H9 (cell line): Measurements from ENCODE around the gene TRAK1. TPM values are rescaled to one million over a fixed set of nuclear protein-coding genes. Genes with fewer than 3 reads are reported as not detected.

Experiments used
- DNase-seq: peaks from one replicate; pipeline ENCODE4 v3.0.0-alpha.2; 2017
- H2AFZ ChIP-seq: one replicate; pipeline ENCODE4 v1.6.1; 2013; ENCODE audit warnings: mild to moderate bottlenecking, low read length, control low read depth, moderate library complexity
- H2AK5ac ChIP-seq: 2 replicates; pipeline ENCODE4 v1.6.1; 2013; ENCODE audit warnings: low read length, control low read depth, mixed read lengths; ENCODE audit not compliant: insufficient read length
- H2BK120ac ChIP-seq: one replicate; pipeline ENCODE4 v1.6.1; 2013; ENCODE audit warnings: low read depth, mild to moderate bottlenecking, low read length, control low read depth, inconsistent platforms; ENCODE audit not compliant: poor library complexity, severe bottlenecking
- H2BK12ac ChIP-seq: 2 replicates; pipeline ENCODE4 v1.6.1; 2013; ENCODE audit warnings: low read length, control low read depth, mixed read lengths, low read depth; ENCODE audit not compliant: insufficient read length
- H2BK15ac ChIP-seq: 2 replicates; pipeline ENCODE4 v1.6.1; 2013; ENCODE audit warnings: low read depth, low read length, control low read depth
- H2BK20ac ChIP-seq: one replicate; pipeline ENCODE4 v1.6.1; 2013; ENCODE audit warnings: low read depth, mild to moderate bottlenecking, low read length, control low read depth, inconsistent platforms; ENCODE audit not compliant: poor library complexity, severe bottlenecking
- H2BK5ac ChIP-seq: 2 replicates; pipeline ENCODE4 v1.6.1; 2013; ENCODE audit warnings: low read length, control low read depth, mixed read lengths; ENCODE audit not compliant: insufficient read length
- H3K14ac ChIP-seq: 2 replicates; pipeline ENCODE4 v1.6.1; 2013; ENCODE audit warnings: low read length, control low read depth; ENCODE audit not compliant: insufficient read depth
- H3K18ac ChIP-seq: 2 replicates; pipeline ENCODE4 v1.6.1; 2013; ENCODE audit warnings: low read depth, mild to moderate bottlenecking, mixed read lengths, low read length, control low read depth; ENCODE audit not compliant: insufficient read length
- H3K23ac ChIP-seq: 2 replicates; pipeline ENCODE4 v1.6.1; 2013; ENCODE audit warnings: low read length, control low read depth, mixed read lengths, low read depth; ENCODE audit not compliant: insufficient read length
- H3K23me2 ChIP-seq: 2 replicates; pipeline ENCODE4 v1.6.1; 2013; ENCODE audit warnings: low read depth, mild to moderate bottlenecking, mixed read lengths, low read length, control low read depth; ENCODE audit not compliant: insufficient read length, poor library complexity, severe bottlenecking
- H3K27ac ChIP-seq: 2 replicates; pipeline ENCODE4 v1.5.1; 2013; ENCODE audit warnings: low read length, control low read depth, mixed read lengths, low read depth; ENCODE audit not compliant: insufficient read length
- H3K27me3 ChIP-seq: 2 replicates; pipeline ENCODE4 v1.6.1; 2013; ENCODE audit warnings: low read length, control low read depth, inconsistent platforms; ENCODE audit not compliant: insufficient read depth
- H3K4ac ChIP-seq: 2 replicates; pipeline ENCODE4 v1.6.1; 2013; ENCODE audit warnings: low read depth, mild to moderate bottlenecking, control low read depth, inconsistent platforms, low read length, moderate library complexity
- H3K4me1 ChIP-seq: 2 replicates; pipeline ENCODE4 v1.6.1; 2013; ENCODE audit warnings: low read length, control low read depth, inconsistent platforms; ENCODE audit not compliant: insufficient read depth
- H3K4me2 ChIP-seq: 2 replicates; pipeline ENCODE4 v1.6.1; 2013; ENCODE audit warnings: low read length, control low read depth, mixed read lengths; ENCODE audit not compliant: insufficient read length, insufficient read depth
- H3K56ac ChIP-seq: 2 replicates; pipeline ENCODE4 v1.6.1; 2013; ENCODE audit warnings: low read depth, mild to moderate bottlenecking, mixed read lengths, low read length, control low read depth; ENCODE audit not compliant: insufficient read length
- H3K79me1 ChIP-seq: 2 replicates; pipeline ENCODE4 v1.6.1; 2013; ENCODE audit warnings: low read depth, mild to moderate bottlenecking, moderate library complexity, low read length, control low read depth, inconsistent platforms; ENCODE audit not compliant: insufficient read depth, poor library complexity, severe bottlenecking
- H3K79me2 ChIP-seq: 2 replicates; pipeline ENCODE4 v1.6.1; 2013; ENCODE audit warnings: low read length, control low read depth, inconsistent platforms; ENCODE audit not compliant: insufficient read depth
- H3K9ac ChIP-seq: 2 replicates; pipeline ENCODE4 v1.6.1; 2013; ENCODE audit warnings: low read length, control low read depth, mixed read lengths; ENCODE audit not compliant: insufficient read length; ENCODE audit errors: extremely low read depth
- H3K9me3 ChIP-seq: one replicate; pipeline ENCODE4 v1.6.1; 2013; ENCODE audit warnings: low read depth, low read length, inconsistent platforms; ENCODE audit not compliant: control insufficient read depth
- H3T11ph ChIP-seq: one replicate; pipeline ENCODE4 v1.6.1; 2013; ENCODE audit warnings: mild to moderate bottlenecking, low read length, control low read depth, inconsistent platforms
- H4K20me1 ChIP-seq: one replicate; pipeline ENCODE4 v1.6.1; 2013; ENCODE audit not compliant: control insufficient read depth, insufficient read length, insufficient read depth
- H4K5ac ChIP-seq: 2 replicates; pipeline ENCODE4 v1.6.1; 2013; ENCODE audit warnings: low read depth, mild to moderate bottlenecking, mixed read lengths, low read length, control low read depth; ENCODE audit not compliant: insufficient read length
- H4K8ac ChIP-seq: replicated peaks from 2 replicates; pipeline ENCODE4 v1.6.1; 2013; ENCODE audit warnings: low read length, control low read depth, mixed read lengths, low read depth; ENCODE audit not compliant: insufficient read length
- H4K91ac ChIP-seq: 2 replicates; pipeline ENCODE4 v1.6.1; 2013; ENCODE audit warnings: low read depth, mild to moderate bottlenecking, moderate library complexity, mixed read lengths, low read length, control low read depth; ENCODE audit not compliant: insufficient read length
- H3K27ac Mint-ChIP-seq, 3 experiments: 2 replicates in 2 of 3; 3 replicates in 1 of 3; pipeline ENCODE4 v1.8.0; 2020 to 2021; ENCODE audit warnings: mixed read lengths in 3 of 3, mild to moderate bottlenecking in 1 of 3, moderate library complexity in 1 of 3
- H3K27me3 Mint-ChIP-seq: 2 replicates; pipeline ENCODE4 v1.8.0; 2021; ENCODE audit warnings: low read depth, mild to moderate bottlenecking, moderate library complexity, mixed read lengths
- H3K36me3 Mint-ChIP-seq, 3 experiments: 2 replicates in 2 of 3; 3 replicates in 1 of 3; pipeline ENCODE4 v1.8.0; 2020 to 2021; ENCODE audit warnings: low read depth in 3 of 3, mixed read lengths in 3 of 3; ENCODE audit not compliant: insufficient read depth in 1 of 3
- H3K4me1 Mint-ChIP-seq, 2 experiments: 2 replicates each; pipeline ENCODE4 v1.8.0; 2020; ENCODE audit warnings: mixed read lengths in 2 of 2
- H3K4me3 Mint-ChIP-seq, 2 experiments: 2 replicates in 1 of 2; 3 replicates in 1 of 2; pipeline ENCODE4 v1.8.0; 2020 to 2021; ENCODE audit warnings: mild to moderate bottlenecking in 2 of 2, mixed read lengths in 2 of 2, moderate library complexity in 1 of 2
- H3K9me3 Mint-ChIP-seq, 2 experiments: 2 replicates in 1 of 2; 3 replicates in 1 of 2; pipeline ENCODE4 v1.8.0; 2020; ENCODE audit warnings: mild to moderate bottlenecking in 2 of 2, mixed read lengths in 2 of 2, moderate library complexity in 1 of 2
- WGBS: extraction: QIAGEN DNeasy Blood & Tissue Kit; methylation state at CpG from one replicate; pipeline ENCODE4 v1.1.7; 2013; ENCODE audit warnings: missing lambda C conversion rate, low lambda C conversion rate, mixed read lengths; ENCODE audit not compliant: insufficient read length; ENCODE audit errors: extremely low coverage; 5-methylcytosine and 5-hydroxymethylcytosine counted together
- total RNA-seq: library from RNA; stranded (reverse); gene quantifications from 2 replicates; pipeline ENCODE4 v1.2.1, GENCODE V29; 2021
- TF ChIP-seq, protein P1 (sequence below): fragments of 200-600 bp; sonication (generic); conservative IDR thresholded peaks from 3 replicates; pipeline ENCODE4 v1.8.0; 2021; ENCODE audit warnings: antibody characterized with exemption, mild to moderate bottlenecking

TRAK1 gene
- total RNA-seq, 1 experiment from 2014 or later: 34.2 TPM

DNA sequence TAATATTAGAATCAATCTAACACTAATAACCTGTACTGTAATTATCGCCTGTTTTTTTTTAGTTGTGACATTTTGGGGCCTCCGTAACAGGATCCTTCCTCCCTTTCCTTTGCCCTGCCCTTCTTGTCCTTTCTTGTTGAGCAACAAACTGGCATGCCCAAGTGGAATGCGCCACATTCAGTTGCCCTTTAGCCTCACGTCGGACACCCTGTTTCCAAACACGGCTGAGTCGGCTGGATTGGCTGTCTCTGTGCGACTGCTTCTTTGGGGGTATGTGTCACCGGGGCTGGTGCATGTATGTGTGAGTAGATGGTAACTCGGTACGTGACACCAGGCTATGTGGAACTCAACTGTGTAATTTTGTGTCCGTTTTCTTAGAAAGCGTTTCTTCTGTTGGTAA is 24.1 kb downstream of the TRAK1 start:
- Histone ChIP-seq H3T11ph (no peak overlapping the region), H3K4ac (no peak overlapping the region), H4K5ac (no peak overlapping the region), H3K79me2 (no peaks in the 10 kb centered on the region), H4K20me1 (no peaks in the 10 kb centered on the region), H3K4me1 (peaks cover 2% of the 10 kb centered on the region; the same call in 1 of the 2 replicates), H3K18ac (no peak overlapping the region), H3K4me2 (no peak overlapping the region), H2BK5ac (no peak overlapping the region), H3K27ac (no peak overlapping the region), H2BK120ac (no peak overlapping the region), H3K9ac (no peak overlapping the region), H3K23ac (no peak overlapping the region), H4K91ac (no peak overlapping the region), H3K27me3 (no peaks in the 10 kb centered on the region), H3K23me2 (no peaks in the 10 kb centered on the region), H3K9me3 (no peaks in the 10 kb centered on the region), H4K8ac (no peak overlapping the region), H2BK20ac (no peak overlapping the region), H3K56ac (no peak overlapping the region), H2AK5ac (no peak overlapping the region), H2AFZ (no peak overlapping the region), H2BK12ac (no peak overlapping the region), H3K14ac (no peak overlapping the region), H3K79me1 (no peaks in the 10 kb centered on the region), H2BK15ac (no peak overlapping the region)
- no peak overlapping the region for H3K4me3 Mint-ChIP-seq
- H3K9me3 Mint-ChIP-seq: no peaks in the 10 kb centered on the region; a peak in 1 of 5 replicates
- H3K4me1 Mint-ChIP-seq: peaks cover 16% of the 10 kb centered on the region in 2 experiments
- TF ChIP-seq, protein P1, sequence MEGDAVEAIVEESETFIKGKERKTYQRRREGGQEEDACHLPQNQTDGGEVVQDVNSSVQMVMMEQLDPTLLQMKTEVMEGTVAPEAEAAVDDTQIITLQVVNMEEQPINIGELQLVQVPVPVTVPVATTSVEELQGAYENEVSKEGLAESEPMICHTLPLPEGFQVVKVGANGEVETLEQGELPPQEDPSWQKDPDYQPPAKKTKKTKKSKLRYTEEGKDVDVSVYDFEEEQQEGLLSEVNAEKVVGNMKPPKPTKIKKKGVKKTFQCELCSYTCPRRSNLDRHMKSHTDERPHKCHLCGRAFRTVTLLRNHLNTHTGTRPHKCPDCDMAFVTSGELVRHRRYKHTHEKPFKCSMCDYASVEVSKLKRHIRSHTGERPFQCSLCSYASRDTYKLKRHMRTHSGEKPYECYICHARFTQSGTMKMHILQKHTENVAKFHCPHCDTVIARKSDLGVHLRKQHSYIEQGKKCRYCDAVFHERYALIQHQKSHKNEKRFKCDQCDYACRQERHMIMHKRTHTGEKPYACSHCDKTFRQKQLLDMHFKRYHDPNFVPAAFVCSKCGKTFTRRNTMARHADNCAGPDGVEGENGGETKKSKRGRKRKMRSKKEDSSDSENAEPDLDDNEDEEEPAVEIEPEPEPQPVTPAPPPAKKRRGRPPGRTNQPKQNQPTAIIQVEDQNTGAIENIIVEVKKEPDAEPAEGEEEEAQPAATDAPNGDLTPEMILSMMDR: no peak
- no CpG with 5 or more reads among the region's 13 CpGs for WGBS
- H3K27ac Mint-ChIP-seq: peak overlapping the region in 1 of 3 experiments; percentile 41; a peak in 2 of 7 replicates
- DNase-seq: no peak
- H3K27me3 Mint-ChIP-seq: no peaks in the 10 kb centered on the region
- H3K36me3 Mint-ChIP-seq: no peaks in the 10 kb centered on the region; a peak in 1 of 7 replicates
